ENCODE measurements around the gene PFKL. TPM values are rescaled to one million over a fixed set of nuclear protein-coding genes. Genes with fewer than 3 reads are reported as not detected.

The PFKL gene
- total and polyA plus RNA-seq, 2 experiments from 2014 or later: 199 to 239 TPM

DNA sequence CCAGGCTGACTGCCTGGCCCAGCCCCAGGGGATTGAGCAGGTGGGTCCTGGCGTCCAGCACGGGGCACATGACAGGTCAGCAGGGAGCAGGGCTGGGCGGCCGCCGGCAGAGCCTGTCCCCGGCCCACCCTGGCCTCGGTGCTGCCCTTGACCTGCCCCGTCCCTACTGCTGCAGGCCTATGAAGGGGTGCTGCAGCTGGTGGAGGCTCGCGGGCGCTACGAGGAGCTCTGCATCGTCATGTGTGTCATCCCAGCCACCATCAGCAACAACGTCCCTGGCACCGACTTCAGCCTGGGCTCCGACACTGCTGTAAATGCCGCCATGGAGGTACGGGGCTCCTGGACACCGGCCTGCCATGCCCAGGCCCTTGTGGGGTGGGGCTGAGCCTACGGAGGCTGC lies 23.7 kb downstream of the PFKL start:
- in situ Hi-C loops (cut with MboI): no loop called here
- no peaks in the 10 kb centered on the region; the same call in 1 of the 2 replicates for H3K36me3 ChIP-seq (ENCODE audit: low read depth)

DNA sequence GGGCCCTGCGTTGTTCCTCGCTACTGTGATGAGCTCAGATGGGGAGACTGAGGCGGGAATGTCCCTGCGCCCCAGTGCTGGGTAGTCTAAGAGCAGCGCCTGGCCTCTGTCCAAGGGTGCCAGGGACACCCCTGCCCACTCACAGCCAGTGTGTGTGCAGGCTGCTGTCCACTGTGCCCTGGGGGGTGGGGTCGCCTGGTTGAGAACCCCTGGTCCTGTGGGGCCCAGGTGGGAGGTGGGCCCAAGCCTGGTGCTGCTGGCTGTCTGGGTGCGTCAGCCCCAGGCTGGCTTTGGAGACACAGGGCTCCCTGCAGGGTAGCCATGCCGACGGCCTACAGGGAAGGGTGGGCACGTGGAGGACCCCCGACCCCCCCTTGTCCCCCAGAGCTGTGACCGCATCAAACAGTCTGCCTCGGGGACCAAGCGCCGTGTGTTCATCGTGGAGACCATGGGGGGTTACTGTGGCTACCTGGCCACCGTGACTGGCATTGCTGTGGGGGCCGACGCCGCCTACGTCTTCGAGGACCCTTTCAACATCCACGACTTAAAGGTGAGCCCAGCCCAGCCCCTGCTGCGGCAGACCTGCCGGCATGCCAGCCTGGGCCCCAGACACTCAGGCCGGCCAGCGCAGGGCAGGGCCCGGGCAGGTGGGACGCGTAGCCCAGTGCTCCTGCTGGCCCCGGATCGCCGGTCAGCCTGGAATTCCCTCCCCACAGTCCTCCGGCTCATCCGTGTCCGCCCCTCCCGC lies 24.4 kb downstream of the PFKL start:
- Histone ChIP-seq H4K20me1 (ENCODE audit: insufficient read depth) (no peaks in the 10 kb centered on the region), H3K4me3 (no peak overlapping the region), H3F3A (ENCODE audit: insufficient read depth) (no peaks in the 10 kb centered on the region), H3K4me2 (ENCODE audit: unreplicated experiment) (no peak overlapping the region), H3K9ac (no peak overlapping the region), H3K79me2 (ENCODE audit: insufficient read depth) (no peaks in the 10 kb centered on the region), H3K9me3 (ENCODE audit: low read depth) (no peaks in the 10 kb centered on the region), H2AFZ (no peak overlapping the region), H3K27me3 (replicated peaks; ENCODE audit: insufficient read depth) (no peaks in the 10 kb centered on the region), H3K4me1 (ENCODE audit: insufficient read depth) (no peaks in the 10 kb centered on the region), H3K27ac (no peak overlapping the region), H3K36me3 (ENCODE audit: low read depth) (no peaks in the 10 kb centered on the region; the same call in 1 of the 2 replicates), H3K9me2 (ENCODE audit: insufficient read depth) (no peaks in the 10 kb centered on the region)
- DNase-seq: no peak
- TF ChIP-seq EZH2 (IDR thresholded peaks at IDR 0.05; ENCODE audit: insufficient read depth, poor library complexity, severe bottlenecking): no peak
- TF ChIP-seq EZH2phosphoT487 (IDR thresholded peaks at IDR 0.05; ENCODE audit: insufficient read depth, low read depth): no peak
- in situ Hi-C loops (cut with MboI): no loop called here
- 92 to 96% methylated on average over 23 to 37 of the region's 37 CpGs for WGBS, 2 experiments (ENCODE audit: low coverage in 1 of 2, low lambda C conversion rate in 2 of 2, missing lambda C conversion rate in 2 of 2)

More for the DNA sequence above, 23.7 kb downstream of the PFKL start:
- Histone ChIP-seq H4K20me1 (ENCODE audit: insufficient read depth) (no peaks in the 10 kb centered on the region), H3K27ac (no peak overlapping the region), H3K79me2 (ENCODE audit: insufficient read depth) (no peaks in the 10 kb centered on the region), H3K27me3 (replicated peaks; ENCODE audit: insufficient read depth) (no peaks in the 10 kb centered on the region), H3F3A (ENCODE audit: insufficient read depth) (no peaks in the 10 kb centered on the region), H3K9me2 (ENCODE audit: insufficient read depth) (no peaks in the 10 kb centered on the region), H3K4me1 (ENCODE audit: insufficient read depth) (no peaks in the 10 kb centered on the region), H2AFZ (no peak overlapping the region), H3K9ac (no peak overlapping the region), H3K4me3 (no peak overlapping the region), H3K9me3 (ENCODE audit: low read depth) (no peaks in the 10 kb centered on the region), H3K4me2 (ENCODE audit: unreplicated experiment) (no peak overlapping the region)
- TF ChIP-seq EZH2phosphoT487 (IDR thresholded peaks at IDR 0.05; ENCODE audit: insufficient read depth, low read depth): no peak
- no peak for TF ChIP-seq EZH2 (IDR thresholded peaks at IDR 0.05; ENCODE audit: insufficient read depth, poor library complexity, severe bottlenecking)
- 91 to 92% methylated on average over 19 to 20 of the region's 20 CpGs for WGBS, 2 experiments (ENCODE audit: low coverage in 1 of 2, low lambda C conversion rate in 2 of 2, missing lambda C conversion rate in 2 of 2)
- no peak for DNase-seq

DNA sequence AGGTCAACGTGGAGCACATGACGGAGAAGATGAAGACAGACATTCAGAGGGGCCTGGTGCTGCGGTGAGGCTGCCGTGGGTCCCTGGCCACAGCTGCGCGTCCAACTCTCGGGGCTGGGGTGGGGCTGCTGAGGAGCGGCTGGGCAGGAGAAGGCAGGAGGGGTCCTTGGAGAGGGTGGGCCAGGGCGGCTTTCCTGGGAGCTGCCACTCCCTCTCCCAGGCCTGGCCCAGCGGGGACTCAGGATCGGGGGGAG lies 24.9 kb downstream of the PFKL start:
- Histone ChIP-seq H3K27me3 (replicated peaks; ENCODE audit: insufficient read depth) (no peaks in the 10 kb centered on the region), H3K9ac (no peak overlapping the region), H3K9me3 (ENCODE audit: low read depth) (no peaks in the 10 kb centered on the region), H3K79me2 (ENCODE audit: insufficient read depth) (no peaks in the 10 kb centered on the region), H3K27ac (no peak overlapping the region), H3K4me3 (no peak overlapping the region), H3K9me2 (ENCODE audit: insufficient read depth) (no peaks in the 10 kb centered on the region), H3K36me3 (ENCODE audit: low read depth) (no peaks in the 10 kb centered on the region; the same call in 1 of the 2 replicates), H3K4me2 (ENCODE audit: unreplicated experiment) (no peak overlapping the region), H2AFZ (no peak overlapping the region), H3F3A (ENCODE audit: insufficient read depth) (no peaks in the 10 kb centered on the region), H3K4me1 (ENCODE audit: insufficient read depth) (no peaks in the 10 kb centered on the region), H4K20me1 (ENCODE audit: insufficient read depth) (no peaks in the 10 kb centered on the region)
- in situ Hi-C loops (cut with MboI): no loop called here
- 97% methylated on average over 6 to 9 of the region's 11 CpGs for WGBS, 2 experiments (ENCODE audit: low coverage in 1 of 2, low lambda C conversion rate in 2 of 2, missing lambda C conversion rate in 2 of 2)
- TF ChIP-seq EZH2phosphoT487 (IDR thresholded peaks at IDR 0.05; ENCODE audit: insufficient read depth, low read depth) (no peak), EZH2 (IDR thresholded peaks at IDR 0.05; ENCODE audit: insufficient read depth, poor library complexity, severe bottlenecking) (no peak)
- DNase-seq: no peak

DNA sequence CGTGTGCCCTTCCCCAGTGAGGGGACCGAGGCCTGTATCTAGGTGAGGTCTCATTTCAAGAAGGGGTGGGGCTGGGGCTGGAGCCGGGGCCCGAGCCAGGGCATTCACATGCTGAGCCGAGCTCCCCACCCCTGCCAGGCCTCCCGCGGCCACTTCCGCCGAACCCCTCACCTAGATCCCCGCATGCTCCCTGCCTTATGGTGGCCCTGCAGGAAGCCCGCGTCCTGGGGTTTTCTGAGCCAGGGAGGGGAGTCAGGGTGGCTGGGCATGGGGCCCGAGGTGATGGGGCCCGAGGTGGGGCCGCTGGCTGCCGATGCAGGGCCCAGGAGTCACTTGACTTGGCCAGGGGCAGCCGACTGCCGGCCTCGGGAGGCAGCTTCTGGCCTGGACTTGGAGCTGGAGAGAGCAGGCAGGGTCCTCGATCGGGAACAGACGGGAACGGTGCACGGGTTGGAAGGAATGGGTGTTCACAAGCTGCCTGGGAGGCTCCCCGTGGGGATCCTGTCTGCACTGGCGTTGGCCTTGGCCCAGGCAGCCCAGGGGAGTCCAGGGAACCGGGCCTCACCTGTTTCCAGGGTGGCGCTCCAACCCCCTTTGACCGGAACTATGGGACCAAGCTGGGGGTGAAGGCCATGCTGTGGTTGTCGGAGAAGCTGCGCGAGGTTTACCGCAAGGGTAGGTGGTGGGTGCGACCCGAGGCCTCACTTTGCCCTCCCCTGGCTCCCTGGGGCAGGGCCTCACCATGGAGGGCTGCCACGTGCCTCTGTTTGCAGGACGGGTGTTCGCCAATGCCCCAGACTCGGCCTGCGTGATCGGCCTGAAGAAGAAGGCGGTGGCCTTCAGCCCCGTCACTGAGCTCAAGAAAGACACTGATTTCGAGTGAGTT lies 25.8 kb downstream of the PFKL start:
- Histone ChIP-seq H3F3A (ENCODE audit: insufficient read depth) (no peaks in the 10 kb centered on the region), H3K79me2 (ENCODE audit: insufficient read depth) (no peaks in the 10 kb centered on the region), H3K4me2 (ENCODE audit: unreplicated experiment) (no peak overlapping the region), H3K9me2 (ENCODE audit: insufficient read depth) (no peaks in the 10 kb centered on the region), H3K27ac (no peak overlapping the region), H3K27me3 (replicated peaks; ENCODE audit: insufficient read depth) (no peaks in the 10 kb centered on the region), H3K9ac (no peak overlapping the region), H3K36me3 (ENCODE audit: low read depth) (no peaks in the 10 kb centered on the region), H2AFZ (no peak overlapping the region), H4K20me1 (ENCODE audit: insufficient read depth) (no peaks in the 10 kb centered on the region), H3K9me3 (ENCODE audit: low read depth) (no peaks in the 10 kb centered on the region), H3K4me3 (no peak overlapping the region), H3K4me1 (ENCODE audit: insufficient read depth) (no peaks in the 10 kb centered on the region)
- 84 to 88% methylated on average over 31 to 44 of the region's 44 CpGs for WGBS, 2 experiments (ENCODE audit: low coverage in 1 of 2, low lambda C conversion rate in 2 of 2, missing lambda C conversion rate in 2 of 2)
- in situ Hi-C loops (cut with MboI): no loop called here
- no peak for DNase-seq
- no peak for TF ChIP-seq EZH2 (IDR thresholded peaks at IDR 0.05; ENCODE audit: insufficient read depth, poor library complexity, severe bottlenecking)
- TF ChIP-seq EZH2phosphoT487 (IDR thresholded peaks at IDR 0.05; ENCODE audit: insufficient read depth, low read depth): no peak
